Neural progenitor cell (in vitro differentiated cells): Measurements from ENCODE around the gene COL11A2. TPM values are rescaled to one million over a fixed set of nuclear protein-coding genes. Genes with fewer than 3 reads are reported as not detected.
A peak's percentile ranks its signal among the peaks of the same experiment; 100 is the strongest.

Experiments
- DNase-seq: peaks from one replicate; pipeline ENCODE4 v3.0.0-alpha.2; 2016; ENCODE audit warnings: low spot score
- H2AFZ ChIP-seq: fragments of 200-600 bp; sonication (generic); replicated peaks from 2 replicates; pipeline ENCODE4 v1.6.1; 2016; ENCODE audit warnings: antibody characterized with exemption
- H3F3A ChIP-seq: fragments of 200-600 bp; sonication (generic); 2 replicates; pipeline ENCODE4 v1.6.1; 2016; ENCODE audit warnings: antibody characterized with exemption, low read depth
- H3K27ac ChIP-seq: fragments of 200-600 bp; sonication (generic); 2 replicates; pipeline ENCODE4 v1.5.1; 2016; ENCODE audit warnings: mild to moderate bottlenecking
- H3K27me3 ChIP-seq: fragments of 200-600 bp; sonication (generic); 2 replicates; pipeline ENCODE4 v1.6.1; 2016; ENCODE audit warnings: mild to moderate bottlenecking, moderate library complexity
- H3K36me3 ChIP-seq: fragments of 200-600 bp; sonication (generic); 2 replicates; pipeline ENCODE4 v1.5.1; 2016
- H3K4me1 ChIP-seq: fragments of 200-600 bp; sonication (generic); 2 replicates; pipeline ENCODE4 v1.6.1; 2016; ENCODE audit warnings: mixed run types
- H3K4me2 ChIP-seq: fragments of 200-600 bp; sonication (generic); 2 replicates; pipeline ENCODE4 v1.6.1; 2016
- H3K4me3 ChIP-seq: fragments of 200-600 bp; sonication (generic); 2 replicates; pipeline ENCODE4 v1.5.1; 2016
- H3K79me2 ChIP-seq: fragments of 200-600 bp; sonication (generic); 2 replicates; pipeline ENCODE4 v1.6.1; 2016; ENCODE audit warnings: low read depth
- H3K9ac ChIP-seq: fragments of 200-600 bp; sonication (generic); 2 replicates; pipeline ENCODE4 v1.6.1; 2016
- H3K9me3 ChIP-seq: fragments of 200-600 bp; sonication (generic); 2 replicates; pipeline ENCODE4 v1.5.1; 2016; ENCODE audit warnings: low read depth
- H4K20me1 ChIP-seq: fragments of 200-600 bp; sonication (generic); 2 replicates; pipeline ENCODE4 v1.6.1; 2016; ENCODE audit warnings: low read depth
- H3K27ac Mint-ChIP-seq: 3 replicates; pipeline ENCODE4 v1.8.0; 2021; ENCODE audit warnings: mixed read lengths
- H3K27me3 Mint-ChIP-seq: 2 replicates; pipeline ENCODE4 v1.8.0; 2022; ENCODE audit warnings: low read depth, mild to moderate bottlenecking, inconsistent platforms, moderate library complexity, mixed read lengths; ENCODE audit not compliant: insufficient read depth
- H3K36me3 Mint-ChIP-seq: 3 replicates; pipeline ENCODE4 v1.8.0; 2021; ENCODE audit warnings: mixed read lengths
- H3K4me1 Mint-ChIP-seq: 3 replicates; pipeline ENCODE4 v1.8.0; 2021; ENCODE audit warnings: mixed read lengths
- H3K4me3 Mint-ChIP-seq: 3 replicates; pipeline ENCODE4 v1.8.0; 2021; ENCODE audit warnings: mild to moderate bottlenecking, moderate library complexity, mixed read lengths
- H3K9me3 Mint-ChIP-seq: 3 replicates; pipeline ENCODE4 v1.8.0; 2020; ENCODE audit warnings: mixed read lengths
- CTCF ChIP-seq: fragments of 200-600 bp; sonication (generic); IDR thresholded peaks from 2 replicates; pipeline ENCODE4 v1.5.1; 2017; ENCODE audit warnings: antibody characterized with exemption, mild to moderate bottlenecking
- EZH2 ChIP-seq: fragments of 200-600 bp; sonication (generic); IDR thresholded peaks from 2 replicates; pipeline ENCODE4 v1.6.1; 2017; ENCODE audit warnings: antibody characterized with exemption, mild to moderate bottlenecking, moderate library complexity
- EZH2phosphoT487 ChIP-seq: fragments of 200-600 bp; sonication (generic); IDR thresholded peaks from 2 replicates; pipeline ENCODE4 v1.6.1; 2017; ENCODE audit warnings: antibody characterized with exemption
- total RNA-seq: library from RNA; depleted of rRNA; stranded (reverse); fragments of >200 nt; gene quantifications from 2 replicates; pipeline ENCODE4 v1.2.3, GENCODE V29; 2015; ENCODE audit warnings: low replicate concordance

The COL11A2 gene
- total RNA-seq, 1 donor from 2014 or later = 0.49 TPM

GRCh38 chr6:33211666-33212422 is 19.6 kb upstream of the COL11A2 start:
- Histone ChIP-seq H3K9me3 (no peaks in the 10 kb centered on the region), H4K20me1 (peaks cover 42% of the 10 kb centered on the region), H3K4me1 (peaks cover 22% of the 10 kb centered on the region), H3K27me3 (peaks cover 60% of the 10 kb centered on the region), H3F3A (peaks cover 33% of the 10 kb centered on the region), H3K27ac (no peak overlapping the region), H3K79me2 (peaks cover 20% of the 10 kb centered on the region), H2AFZ (no peak overlapping the region), H3K4me2 (no peak overlapping the region), H3K4me3 (no peak overlapping the region), H3K9ac (no peak overlapping the region), H3K36me3 (no peaks in the 10 kb centered on the region)
- peak; percentile 42 for DNase-seq
- peaks cover 17% of the 10 kb centered on the region for H3K36me3 Mint-ChIP-seq
- no peaks in the 10 kb centered on the region for H3K9me3 Mint-ChIP-seq
- H3K27ac Mint-ChIP-seq = no peak overlapping the region
- peak overlapping the region; percentile 85 for H3K4me3 Mint-ChIP-seq
- H3K27me3 Mint-ChIP-seq = peaks cover 16% of the 10 kb centered on the region
- peaks cover 58% of the 10 kb centered on the region for H3K4me1 Mint-ChIP-seq
- no peak for TF ChIP-seq EZH2phosphoT487
- TF ChIP-seq CTCF = peak; percentile 29
- TF ChIP-seq EZH2 = no peak

- peaks cover 17% of the 10 kb centered on the region for H3K36me3 Mint-ChIP-seq
- Histone ChIP-seq H3F3A (peaks cover 40% of the 10 kb centered on the region), H3K27me3 (peaks cover 54% of the 10 kb centered on the region), H3K79me2 (peaks cover 20% of the 10 kb centered on the region), H3K9ac (no peak overlapping the region), H3K27ac (no peak overlapping the region), H2AFZ (no peak overlapping the region), H3K36me3 (no peaks in the 10 kb centered on the region), H3K9me3 (no peaks in the 10 kb centered on the region), H3K4me3 (no peak overlapping the region), H3K4me1 (peaks cover 29% of the 10 kb centered on the region), H4K20me1 (peaks cover 42% of the 10 kb centered on the region), H3K4me2 (no peak overlapping the region)
- peaks cover 16% of the 10 kb centered on the region for H3K27me3 Mint-ChIP-seq
- H3K4me3 Mint-ChIP-seq = peak overlapping the region; percentile 99
- H3K4me1 Mint-ChIP-seq = peaks cover 65% of the 10 kb centered on the region
- no peak for TF ChIP-seq CTCF
- TF ChIP-seq EZH2 = no peak
- no peak overlapping the region for H3K27ac Mint-ChIP-seq
- H3K9me3 Mint-ChIP-seq = no peaks in the 10 kb centered on the region
- no peak for DNase-seq
Measured at GRCh38 chr6:33211136-33211535, 18.9 kb upstream of the COL11A2 start.

- Histone ChIP-seq H3K4me2 (no peak overlapping the region), H4K20me1 (peaks cover 45% of the 10 kb centered on the region), H3K36me3 (no peaks in the 10 kb centered on the region), H3F3A (peaks cover 53% of the 10 kb centered on the region), H3K27ac (no peak overlapping the region), H2AFZ (no peak overlapping the region), H3K4me1 (peaks cover 41% of the 10 kb centered on the region), H3K27me3 (peaks cover 48% of the 10 kb centered on the region), H3K79me2 (peaks cover 20% of the 10 kb centered on the region), H3K4me3 (no peak overlapping the region), H3K9me3 (no peaks in the 10 kb centered on the region), H3K9ac (no peak overlapping the region)
- no peaks in the 10 kb centered on the region for H3K9me3 Mint-ChIP-seq
- H3K4me1 Mint-ChIP-seq = peaks cover 69% of the 10 kb centered on the region
- no peak for DNase-seq
- no peak overlapping the region for H3K27ac Mint-ChIP-seq
- H3K4me3 Mint-ChIP-seq = peak overlapping the region; percentile 99
- peaks cover 16% of the 10 kb centered on the region for H3K27me3 Mint-ChIP-seq
- TF ChIP-seq CTCF (no peak), EZH2 (no peak), EZH2phosphoT487 (no peak)
- H3K36me3 Mint-ChIP-seq = peaks cover 17% of the 10 kb centered on the region
Measured at GRCh38 chr6:33209856-33210255, 17.6 kb upstream of the COL11A2 start.
